PC-9 (cell line): ENCODE measurements around the gene DENND6A. TPM values are rescaled to one million over a fixed set of nuclear protein-coding genes. Genes with fewer than 3 reads are reported as not detected.
"Not testable (repeated sequence)": the region's sequence is repeated elsewhere in the genome, so short reads cannot be mapped to it uniquely, and the experiment has no call there.

Source experiments
- BruUV-seq: library from RNA; stranded (reverse); fragments of 400-500 nt; replicated peaks from 2 replicates; lab custom pipeline; 2021; lab: Mats Ljungman, UMichigan
- CTCF ChIA-PET: fragments of 300-600 bp; sonication (Branson Sonifier 250); formaldehyde crosslinking; loops from one replicate; lab custom pipeline; 2022; ENCODE audit warnings: antibody characterized with exemption; lab: Charles Lee
- POLR2A ChIA-PET: fragments of 300-600 bp; sonication (Branson Sonifier 250); formaldehyde crosslinking; loops from one replicate; lab custom pipeline; 2022; ENCODE audit warnings: antibody characterized with exemption; ENCODE audit not compliant: unreplicated experiment; lab: Charles Lee
- DNase-seq, 2 experiments: peaks; one replicate each; pipeline versions ENCODE4 v3.0.0 to v3.0.0-alpha.2; 2015 to 2022; ENCODE audit warnings: mixed read lengths in 1 of 2
- H2AFZ ChIP-seq: fragments of 200-600 bp; sonication (generic); 2 replicates; pipeline ENCODE4 v1.8.1; 2017; ENCODE audit warnings: antibody characterized with exemption
- H3F3A ChIP-seq: fragments of 200-600 bp; sonication (generic); 2 replicates; pipeline ENCODE4 v1.8.1; 2017; ENCODE audit warnings: antibody characterized with exemption, mild to moderate bottlenecking, low read depth; ENCODE audit not compliant: insufficient read depth
- H3K27ac ChIP-seq: fragments of 200-600 bp; sonication (generic); 2 replicates; pipeline ENCODE4 v1.6.1; 2016; ENCODE audit warnings: mixed run types
- H3K27me3 ChIP-seq: fragments of 200-600 bp; sonication (generic); 2 replicates; pipeline ENCODE4 v1.6.1; 2016; ENCODE audit warnings: low read depth, mixed run types; ENCODE audit not compliant: insufficient read depth
- H3K36me3 ChIP-seq: fragments of 200-600 bp; sonication (generic); 2 replicates; pipeline ENCODE4 v1.6.1; 2016; ENCODE audit warnings: low read depth, mixed run types
- H3K4me1 ChIP-seq: fragments of 200-600 bp; sonication (generic); replicated peaks from 2 replicates; pipeline ENCODE4 v1.6.1; 2016; ENCODE audit warnings: mixed run types; ENCODE audit not compliant: insufficient read depth
- H3K4me2 ChIP-seq: fragments of 200-600 bp; sonication (generic); 2 replicates; pipeline ENCODE4 v1.6.1; 2017; ENCODE audit warnings: mixed run types
- H3K4me3 ChIP-seq: fragments of 200-600 bp; sonication (generic); 2 replicates; pipeline ENCODE4 v1.6.1; 2016; ENCODE audit warnings: mixed run types
- H3K79me2 ChIP-seq: fragments of 200-600 bp; sonication (generic); 2 replicates; pipeline ENCODE4 v1.6.1; 2017; ENCODE audit warnings: low read depth, mixed run types
- H3K9me2 ChIP-seq: fragments of 200-600 bp; sonication (generic); 2 replicates; pipeline ENCODE4 v1.8.1; 2017; ENCODE audit warnings: mild to moderate bottlenecking; ENCODE audit not compliant: insufficient read depth
- H3K9me3 ChIP-seq: fragments of 200-600 bp; sonication (generic); 2 replicates; pipeline ENCODE4 v1.8.1; 2016; ENCODE audit warnings: low read depth; ENCODE audit not compliant: insufficient read depth
- H4K20me1 ChIP-seq: fragments of 200-600 bp; sonication (generic); 2 replicates; pipeline ENCODE4 v1.8.1; 2017; ENCODE audit not compliant: insufficient read depth
- EZH2 ChIP-seq: fragments of 200-600 bp; sonication (generic); IDR thresholded peaks from 2 replicates; pipeline ENCODE4 v1.8.0; 2017; ENCODE audit warnings: antibody characterized with exemption, low read depth
- intact Hi-C: fragments of 100-400 bp; cut with micrococcal nuclease; formaldehyde crosslinking; loops from one replicate; pipeline ENCODE4 v1.10.0; 2022; ENCODE audit not compliant: unreplicated experiment
- total RNA-seq: library from RNA; stranded (reverse); gene quantifications from 2 replicates; pipeline ENCODE4 v1.2.3, GENCODE V29; 2021
- TF ChIP-seq, protein P1 (sequence below): fragments of 200-600 bp; sonication (generic); conservative IDR thresholded peaks from 2 replicates; pipeline ENCODE4 v1.6.1; 2017; ENCODE audit warnings: mixed run types, antibody characterized with exemption, mild to moderate bottlenecking, moderate library complexity

DENND6A gene
- total RNA-seq, 1 experiment from 2014 or later, result 28.2 TPM

DNA sequence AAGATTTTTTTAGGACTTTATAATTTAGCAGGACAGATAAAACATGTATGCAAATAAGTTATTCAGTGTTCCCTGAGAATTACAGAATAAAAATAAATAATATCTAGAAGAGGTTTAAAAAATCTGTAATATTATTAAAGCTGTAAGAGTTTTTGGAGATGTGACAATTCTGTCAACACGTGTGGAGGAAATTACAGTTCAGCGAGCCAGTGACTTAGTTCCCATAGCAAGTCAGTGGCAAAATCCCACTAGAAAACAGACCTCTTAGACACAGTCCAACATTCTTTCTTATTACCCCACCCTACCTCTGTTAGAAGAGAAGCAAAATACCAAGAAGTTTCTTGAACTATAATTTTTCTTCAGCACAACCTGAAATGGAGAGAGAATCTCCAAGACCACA, 16.2 kb upstream of the DENND6A start:
- H3K27ac ChIP-seq, result 0 out of 2 replicates have a peak overlapping the region, but pooled peaks have one; percentile 15
- H3K79me2 ChIP-seq, result no peaks in the 10 kb centered on the region
- no peak overlapping the region for H3K4me3 ChIP-seq
- 0 out of 2 replicates have a peak overlapping the region, but pooled peaks have one; percentile 36 for H2AFZ ChIP-seq
- POLR2A ChIA-PET, result no interaction called here
- no peaks in the 10 kb centered on the region for H3K27me3 ChIP-seq
- no TSS peak for BruUV-seq
- no peak for TF ChIP-seq EZH2
- TF ChIP-seq, protein P1, sequence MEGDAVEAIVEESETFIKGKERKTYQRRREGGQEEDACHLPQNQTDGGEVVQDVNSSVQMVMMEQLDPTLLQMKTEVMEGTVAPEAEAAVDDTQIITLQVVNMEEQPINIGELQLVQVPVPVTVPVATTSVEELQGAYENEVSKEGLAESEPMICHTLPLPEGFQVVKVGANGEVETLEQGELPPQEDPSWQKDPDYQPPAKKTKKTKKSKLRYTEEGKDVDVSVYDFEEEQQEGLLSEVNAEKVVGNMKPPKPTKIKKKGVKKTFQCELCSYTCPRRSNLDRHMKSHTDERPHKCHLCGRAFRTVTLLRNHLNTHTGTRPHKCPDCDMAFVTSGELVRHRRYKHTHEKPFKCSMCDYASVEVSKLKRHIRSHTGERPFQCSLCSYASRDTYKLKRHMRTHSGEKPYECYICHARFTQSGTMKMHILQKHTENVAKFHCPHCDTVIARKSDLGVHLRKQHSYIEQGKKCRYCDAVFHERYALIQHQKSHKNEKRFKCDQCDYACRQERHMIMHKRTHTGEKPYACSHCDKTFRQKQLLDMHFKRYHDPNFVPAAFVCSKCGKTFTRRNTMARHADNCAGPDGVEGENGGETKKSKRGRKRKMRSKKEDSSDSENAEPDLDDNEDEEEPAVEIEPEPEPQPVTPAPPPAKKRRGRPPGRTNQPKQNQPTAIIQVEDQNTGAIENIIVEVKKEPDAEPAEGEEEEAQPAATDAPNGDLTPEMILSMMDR, result no peak
- H3F3A ChIP-seq, result 0 out of 2 replicates have a peak, but pooled peaks cover 5% of the 10 kb centered on the region
- CTCF ChIA-PET, result no interaction called here
- H3K4me1 ChIP-seq, result peaks cover 5% of the 10 kb centered on the region
- H3K36me3 ChIP-seq, result no peaks in the 10 kb centered on the region
- H3K9me2 ChIP-seq, result no peaks in the 10 kb centered on the region
- DNase-seq, result no peak
- intact Hi-C loops, result no loop called here
- H4K20me1 ChIP-seq, result no peaks in the 10 kb centered on the region
- peak overlapping the region; percentile 4; the same call in 1 of the 2 replicates for H3K4me2 ChIP-seq
- H3K9me3 ChIP-seq, result no peaks in the 10 kb centered on the region

DNA sequence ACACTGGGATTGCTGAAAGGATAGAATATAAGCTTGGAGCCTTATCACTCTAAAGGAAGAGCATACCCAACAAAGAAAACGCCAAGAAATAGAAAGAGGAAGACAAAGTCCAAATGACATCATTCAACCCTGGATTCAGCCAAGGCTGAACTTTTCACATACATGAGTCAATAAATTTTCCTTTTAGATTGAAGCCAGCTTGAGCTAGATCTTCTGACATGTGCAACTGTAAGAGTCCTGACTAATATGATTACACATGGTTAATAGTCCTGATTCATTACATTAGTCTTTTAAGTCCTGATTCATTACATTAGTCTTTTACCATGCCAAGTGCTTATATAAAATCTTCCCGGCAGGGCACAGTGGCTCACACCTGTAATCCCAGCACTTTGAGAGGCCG, 13.6 kb upstream of the DENND6A start:
- intact Hi-C loops, result no loop called here
- DNase-seq, result peak in 1 of 2 experiments; percentile 55
- no peak for TF ChIP-seq EZH2
- TF ChIP-seq, protein P1, result no peak
- ChIA-PET CTCF (no interaction called here), POLR2A (no interaction called here)
- Histone ChIP-seq H4K20me1 (no peaks in the 10 kb centered on the region), H2AFZ (no peak overlapping the region), H3K4me2 (no peak overlapping the region), H3K27ac (no peak overlapping the region), H3K79me2 (no peaks in the 10 kb centered on the region), H3K36me3 (no peaks in the 10 kb centered on the region), H3K9me2 (no peaks in the 10 kb centered on the region), H3K27me3 (no peaks in the 10 kb centered on the region), H3K9me3 (no peaks in the 10 kb centered on the region), H3F3A (0 out of 2 replicates have a peak, but pooled peaks cover 5% of the 10 kb centered on the region), H3K4me1 (peaks cover 5% of the 10 kb centered on the region), H3K4me3 (no peak overlapping the region)
- BruUV-seq, result no TSS peak

DNA sequence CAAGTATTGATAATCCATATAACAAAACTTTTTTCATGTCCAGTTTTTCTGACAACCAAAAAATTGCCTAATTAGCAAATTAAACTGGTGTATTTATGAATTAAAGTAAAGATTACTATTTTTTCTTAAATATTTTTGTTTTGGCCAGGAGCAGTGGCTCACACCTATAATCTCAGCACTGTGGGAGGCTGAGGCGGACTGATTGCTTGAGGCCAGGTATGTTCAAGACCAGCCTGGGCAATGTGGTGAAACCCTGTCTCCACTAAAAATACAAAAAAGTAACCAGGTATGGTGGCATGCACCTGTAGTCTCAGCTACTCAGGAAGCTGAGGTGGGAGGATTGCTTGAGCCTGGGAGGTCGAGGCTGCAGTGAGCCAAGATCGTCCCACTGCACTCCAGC, 12.5 kb upstream of the DENND6A start:
- H3K9me2 ChIP-seq, H3F3A ChIP-seq, H3K36me3 ChIP-seq, H3K4me1 ChIP-seq, H3K79me2 ChIP-seq, intact Hi-C loops, H3K4me3 ChIP-seq, H3K27me3 ChIP-seq, H2AFZ ChIP-seq, DNase-seq, CTCF ChIA-PET, H3K9me3 ChIP-seq, BruUV-seq, POLR2A ChIA-PET, H4K20me1 ChIP-seq, H3K27ac ChIP-seq, H3K4me2 ChIP-seq: not testable (repeated sequence)

DNA sequence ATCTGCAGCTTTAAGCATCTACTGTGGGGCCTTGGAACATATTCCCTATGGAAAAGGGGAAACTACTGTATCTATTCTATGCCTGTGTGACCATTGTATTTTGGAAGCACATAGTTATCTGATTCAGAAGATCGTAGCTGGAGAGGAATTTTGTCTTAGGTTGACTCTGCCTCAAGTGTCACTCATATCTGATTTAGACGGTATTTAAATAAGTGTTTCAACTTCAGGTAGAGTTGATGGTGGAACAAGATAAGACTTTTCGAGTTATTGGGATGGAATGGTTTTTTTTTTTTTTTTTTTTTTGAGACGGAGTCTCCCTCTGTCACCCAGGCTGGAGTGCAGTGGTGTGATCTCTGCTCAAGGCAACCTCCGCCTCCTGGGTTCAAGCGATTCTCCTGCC, 8.9 kb upstream of the DENND6A start:
- Histone ChIP-seq H3K27ac (no peak overlapping the region), H3K4me1 (peaks cover 7% of the 10 kb centered on the region; the same call in 1 of the 2 replicates)

More for the DNA sequence above, 8.9 kb upstream of the DENND6A start:
- Histone ChIP-seq H3K4me2 (no peak overlapping the region), H3K79me2 (no peaks in the 10 kb centered on the region), H3K9me3 (no peaks in the 10 kb centered on the region), H3K36me3 (no peaks in the 10 kb centered on the region), H2AFZ (no peak overlapping the region), H3F3A (peaks cover 8% of the 10 kb centered on the region; the same call in 1 of the 2 replicates), H3K9me2 (no peaks in the 10 kb centered on the region), H4K20me1 (no peaks in the 10 kb centered on the region), H3K4me3 (no peak overlapping the region), H3K27me3 (no peaks in the 10 kb centered on the region)
- CTCF ChIA-PET, result no interaction called here
- POLR2A ChIA-PET, result no interaction called here
- DNase-seq, result no peak
- BruUV-seq, result no TSS peak
- intact Hi-C loops, result no loop called here
- TF ChIP-seq EZH2, result no peak
- TF ChIP-seq, protein P1, result no peak
